HEK293 (cell line): ENCODE measurements around the gene RNF166.

ENCODE experiments used
- KLF16 ChIP-seq: fragments of 450-650 bp; formaldehyde crosslinking; IDR thresholded peaks from 2 replicates; pipeline ENCODE4 v1.5.1; 2017; ENCODE audit warnings: missing biosample characterization, missing genetic modification characterization
- TCF7L2 ChIP-seq: IDR thresholded peaks from 2 replicates; pipeline ENCODE4 v1.6.1; 2011; ENCODE audit warnings: low read depth, mild to moderate bottlenecking, inconsistent platforms, low read length, moderate library complexity, borderline replicate concordance
- ZNF302 ChIP-seq: fragments of 450-650 bp; formaldehyde crosslinking; IDR thresholded peaks from 2 replicates; pipeline ENCODE4 v1.5.1; 2016; ENCODE audit warnings: missing biosample characterization, missing genetic modification characterization, low read depth
- ZNF394 ChIP-seq: fragments of 450-650 bp; formaldehyde crosslinking; IDR thresholded peaks from 2 replicates; pipeline ENCODE4 v1.5.1; 2016; ENCODE audit warnings: missing biosample characterization, missing genetic modification characterization, mild to moderate bottlenecking, moderate library complexity, borderline replicate concordance
- TF ChIP-seq, protein P1 (sequence below): fragments of 450-650 bp; formaldehyde crosslinking; IDR thresholded peaks from 2 replicates; pipeline ENCODE4 v1.5.1; 2016; ENCODE audit warnings: missing biosample characterization, missing genetic modification characterization
- TF ChIP-seq, protein P2 (sequence below): fragments of 450-650 bp; formaldehyde crosslinking; IDR thresholded peaks from 2 replicates; pipeline ENCODE4 v1.5.1; 2016; ENCODE audit warnings: missing biosample characterization, missing genetic modification characterization
- TF ChIP-seq, protein P3 (sequence below): IDR thresholded peaks from 2 replicates; pipeline ENCODE4 v1.6.1; 2011; ENCODE audit warnings: mild to moderate bottlenecking, low read depth, low read length, borderline replicate concordance
- TF ChIP-seq, protein P4 (sequence below): fragments of 450-650 bp; formaldehyde crosslinking; IDR thresholded peaks from 2 replicates; pipeline ENCODE4 v1.5.0; 2017; ENCODE audit warnings: missing biosample characterization, missing genetic modification characterization, borderline replicate concordance

DNA sequence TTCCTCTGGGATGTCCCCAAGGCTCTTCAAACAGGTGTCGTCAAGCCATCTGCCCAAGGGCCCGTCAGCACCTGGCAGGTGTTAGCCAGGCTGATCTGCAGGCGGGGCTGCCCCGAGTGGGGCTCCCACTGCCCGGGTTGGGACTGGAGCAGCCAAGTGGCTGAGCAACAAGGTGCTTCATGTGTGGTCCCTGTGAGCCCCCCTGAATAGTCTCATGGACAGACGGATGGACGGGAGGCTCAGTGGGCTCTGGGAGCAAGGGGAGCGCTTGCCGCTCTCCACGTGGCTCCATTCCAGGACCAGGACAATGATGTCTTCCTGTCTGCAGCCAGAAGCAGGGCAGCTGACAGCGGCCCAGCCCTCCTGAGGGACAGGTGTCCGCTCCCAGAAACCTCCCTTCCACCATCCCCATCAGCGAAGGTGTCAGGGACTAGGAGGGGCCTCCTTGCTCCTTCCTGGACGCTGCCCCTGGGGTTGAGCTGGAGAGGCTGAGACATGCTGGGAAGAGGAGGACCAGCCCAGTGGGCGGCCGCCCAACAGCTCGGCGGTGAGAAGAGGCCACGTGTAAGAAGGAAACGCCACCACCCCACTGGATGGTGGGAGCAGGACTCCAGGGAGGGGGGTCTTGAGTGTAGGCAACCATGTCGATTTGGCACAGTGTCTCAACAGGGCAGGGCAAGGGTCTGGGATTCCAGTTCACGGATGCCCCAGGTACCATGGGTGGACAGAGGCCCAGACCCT lies 29.5 kb downstream of the RNF166 start:
- TF ChIP-seq ZNF394 (tag by site-specific recombination), result no peak
- TF ChIP-seq KLF16, result no peak
- TF ChIP-seq, protein P1, sequence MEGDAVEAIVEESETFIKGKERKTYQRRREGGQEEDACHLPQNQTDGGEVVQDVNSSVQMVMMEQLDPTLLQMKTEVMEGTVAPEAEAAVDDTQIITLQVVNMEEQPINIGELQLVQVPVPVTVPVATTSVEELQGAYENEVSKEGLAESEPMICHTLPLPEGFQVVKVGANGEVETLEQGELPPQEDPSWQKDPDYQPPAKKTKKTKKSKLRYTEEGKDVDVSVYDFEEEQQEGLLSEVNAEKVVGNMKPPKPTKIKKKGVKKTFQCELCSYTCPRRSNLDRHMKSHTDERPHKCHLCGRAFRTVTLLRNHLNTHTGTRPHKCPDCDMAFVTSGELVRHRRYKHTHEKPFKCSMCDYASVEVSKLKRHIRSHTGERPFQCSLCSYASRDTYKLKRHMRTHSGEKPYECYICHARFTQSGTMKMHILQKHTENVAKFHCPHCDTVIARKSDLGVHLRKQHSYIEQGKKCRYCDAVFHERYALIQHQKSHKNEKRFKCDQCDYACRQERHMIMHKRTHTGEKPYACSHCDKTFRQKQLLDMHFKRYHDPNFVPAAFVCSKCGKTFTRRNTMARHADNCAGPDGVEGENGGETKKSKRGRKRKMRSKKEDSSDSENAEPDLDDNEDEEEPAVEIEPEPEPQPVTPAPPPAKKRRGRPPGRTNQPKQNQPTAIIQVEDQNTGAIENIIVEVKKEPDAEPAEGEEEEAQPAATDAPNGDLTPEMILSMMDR (tag by site-specific recombination), result no peak
- no peak for TF ChIP-seq TCF7L2
- TF ChIP-seq, protein P2, sequence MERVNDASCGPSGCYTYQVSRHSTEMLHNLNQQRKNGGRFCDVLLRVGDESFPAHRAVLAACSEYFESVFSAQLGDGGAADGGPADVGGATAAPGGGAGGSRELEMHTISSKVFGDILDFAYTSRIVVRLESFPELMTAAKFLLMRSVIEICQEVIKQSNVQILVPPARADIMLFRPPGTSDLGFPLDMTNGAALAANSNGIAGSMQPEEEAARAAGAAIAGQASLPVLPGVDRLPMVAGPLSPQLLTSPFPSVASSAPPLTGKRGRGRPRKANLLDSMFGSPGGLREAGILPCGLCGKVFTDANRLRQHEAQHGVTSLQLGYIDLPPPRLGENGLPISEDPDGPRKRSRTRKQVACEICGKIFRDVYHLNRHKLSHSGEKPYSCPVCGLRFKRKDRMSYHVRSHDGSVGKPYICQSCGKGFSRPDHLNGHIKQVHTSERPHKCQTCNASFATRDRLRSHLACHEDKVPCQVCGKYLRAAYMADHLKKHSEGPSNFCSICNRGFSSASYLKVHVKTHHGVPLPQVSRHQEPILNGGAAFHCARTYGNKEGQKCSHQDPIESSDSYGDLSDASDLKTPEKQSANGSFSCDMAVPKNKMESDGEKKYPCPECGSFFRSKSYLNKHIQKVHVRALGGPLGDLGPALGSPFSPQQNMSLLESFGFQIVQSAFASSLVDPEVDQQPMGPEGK (tag by site-specific recombination), result no peak
- TF ChIP-seq, protein P3, sequence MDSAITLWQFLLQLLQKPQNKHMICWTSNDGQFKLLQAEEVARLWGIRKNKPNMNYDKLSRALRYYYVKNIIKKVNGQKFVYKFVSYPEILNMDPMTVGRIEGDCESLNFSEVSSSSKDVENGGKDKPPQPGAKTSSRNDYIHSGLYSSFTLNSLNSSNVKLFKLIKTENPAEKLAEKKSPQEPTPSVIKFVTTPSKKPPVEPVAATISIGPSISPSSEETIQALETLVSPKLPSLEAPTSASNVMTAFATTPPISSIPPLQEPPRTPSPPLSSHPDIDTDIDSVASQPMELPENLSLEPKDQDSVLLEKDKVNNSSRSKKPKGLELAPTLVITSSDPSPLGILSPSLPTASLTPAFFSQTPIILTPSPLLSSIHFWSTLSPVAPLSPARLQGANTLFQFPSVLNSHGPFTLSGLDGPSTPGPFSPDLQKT, result no peak
- TF ChIP-seq, protein P4, sequence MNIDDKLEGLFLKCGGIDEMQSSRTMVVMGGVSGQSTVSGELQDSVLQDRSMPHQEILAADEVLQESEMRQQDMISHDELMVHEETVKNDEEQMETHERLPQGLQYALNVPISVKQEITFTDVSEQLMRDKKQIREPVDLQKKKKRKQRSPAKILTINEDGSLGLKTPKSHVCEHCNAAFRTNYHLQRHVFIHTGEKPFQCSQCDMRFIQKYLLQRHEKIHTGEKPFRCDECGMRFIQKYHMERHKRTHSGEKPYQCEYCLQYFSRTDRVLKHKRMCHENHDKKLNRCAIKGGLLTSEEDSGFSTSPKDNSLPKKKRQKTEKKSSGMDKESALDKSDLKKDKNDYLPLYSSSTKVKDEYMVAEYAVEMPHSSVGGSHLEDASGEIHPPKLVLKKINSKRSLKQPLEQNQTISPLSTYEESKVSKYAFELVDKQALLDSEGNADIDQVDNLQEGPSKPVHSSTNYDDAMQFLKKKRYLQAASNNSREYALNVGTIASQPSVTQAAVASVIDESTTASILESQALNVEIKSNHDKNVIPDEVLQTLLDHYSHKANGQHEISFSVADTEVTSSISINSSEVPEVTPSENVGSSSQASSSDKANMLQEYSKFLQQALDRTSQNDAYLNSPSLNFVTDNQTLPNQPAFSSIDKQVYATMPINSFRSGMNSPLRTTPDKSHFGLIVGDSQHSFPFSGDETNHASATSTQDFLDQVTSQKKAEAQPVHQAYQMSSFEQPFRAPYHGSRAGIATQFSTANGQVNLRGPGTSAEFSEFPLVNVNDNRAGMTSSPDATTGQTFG (tag by site-specific recombination), result no peak
- no peak for TF ChIP-seq ZNF302 (tag by site-specific recombination)
